GM23338 (cell line): Measurements from ENCODE around the gene FCN1. TPM values are rescaled to one million over a fixed set of nuclear protein-coding genes. Genes with fewer than 3 reads are reported as not detected.

Source experiments
- ATAC-seq: fragments of 200-7000 bp; cut with Tn5 transposase; 3 replicates; pipeline ENCODE4 v1.9.1; 2020
- DNase-seq: peaks from one replicate; pipeline ENCODE4 v3.0.0-alpha.2; 2015; ENCODE audit warnings: low spot score
- H2AFZ ChIP-seq: fragments of 200-600 bp; sonication (generic); 2 replicates; pipeline ENCODE4 v1.8.0; 2016; ENCODE audit warnings: antibody characterized with exemption, mild to moderate bottlenecking, moderate library complexity
- H3F3A ChIP-seq: fragments of 200-600 bp; sonication (generic); replicated peaks from 2 replicates; pipeline ENCODE4 v1.8.0; 2017; ENCODE audit warnings: antibody characterized with exemption, mixed run types, low read depth
- H3K27ac ChIP-seq: fragments of 200-600 bp; sonication (generic); 2 replicates; pipeline ENCODE4 v1.6.1; 2016; ENCODE audit warnings: low read depth
- H3K27me3 ChIP-seq: fragments of 200-600 bp; sonication (generic); 2 replicates; pipeline ENCODE4 v1.8.0; 2016; ENCODE audit warnings: mild to moderate bottlenecking, mixed run types, moderate library complexity; ENCODE audit not compliant: insufficient read depth
- H3K36me3 ChIP-seq: fragments of 200-600 bp; sonication (generic); 2 replicates; pipeline ENCODE4 v1.8.0; 2016; ENCODE audit warnings: mild to moderate bottlenecking; ENCODE audit not compliant: insufficient read depth
- H3K4me1 ChIP-seq: fragments of 200-600 bp; sonication (generic); 2 replicates; pipeline ENCODE4 v1.8.0; 2016; ENCODE audit warnings: mild to moderate bottlenecking, moderate library complexity; ENCODE audit not compliant: insufficient read depth
- H3K4me2 ChIP-seq: fragments of 200-600 bp; sonication (generic); 2 replicates; pipeline ENCODE4 v1.7.1; 2017; ENCODE audit warnings: mixed run types
- H3K4me3 ChIP-seq: fragments of 200-600 bp; sonication (generic); 2 replicates; pipeline ENCODE4 v1.6.1; 2016; ENCODE audit warnings: mixed run types
- H3K79me2 ChIP-seq: fragments of 200-600 bp; sonication (generic); replicated peaks from 2 replicates; pipeline ENCODE4 v1.8.0; 2017; ENCODE audit warnings: mild to moderate bottlenecking; ENCODE audit not compliant: insufficient read depth
- H3K9me2 ChIP-seq: fragments of 200-600 bp; sonication (generic); 2 replicates; pipeline ENCODE4 v1.8.0; 2017; ENCODE audit not compliant: insufficient read depth
- H4K20me1 ChIP-seq: fragments of 200-600 bp; sonication (generic); replicated peaks from 2 replicates; pipeline ENCODE4 v1.8.0; 2017; ENCODE audit warnings: mild to moderate bottlenecking; ENCODE audit not compliant: insufficient read depth
- H3K27ac Mint-ChIP-seq: 2 replicates; pipeline ENCODE4 v1.8.0; 2020; ENCODE audit warnings: inconsistent platforms, mild to moderate bottlenecking, moderate library complexity, mixed read lengths
- H3K27me3 Mint-ChIP-seq: 3 replicates; pipeline ENCODE4 v1.8.0; 2022; ENCODE audit warnings: low read depth, mild to moderate bottlenecking, moderate library complexity, mixed read lengths, inconsistent platforms; ENCODE audit not compliant: insufficient read depth, poor library complexity
- H3K36me3 Mint-ChIP-seq: 3 replicates; pipeline ENCODE4 v1.8.0; 2021; ENCODE audit warnings: low read depth, mild to moderate bottlenecking, inconsistent platforms, moderate library complexity, mixed read lengths
- H3K4me1 Mint-ChIP-seq: 3 replicates; pipeline ENCODE4 v1.8.0; 2020; ENCODE audit warnings: mild to moderate bottlenecking, inconsistent platforms, mixed read lengths
- H3K4me3 Mint-ChIP-seq: 3 replicates; pipeline ENCODE4 v1.8.0; 2021; ENCODE audit warnings: moderate library complexity, mild to moderate bottlenecking, inconsistent platforms, mixed read lengths
- H3K9me3 Mint-ChIP-seq: 3 replicates; pipeline ENCODE4 v1.8.0; 2020; ENCODE audit warnings: moderate library complexity, mild to moderate bottlenecking, inconsistent platforms, mixed read lengths
- NANOG ChIP-seq: IDR thresholded peaks from 2 replicates; pipeline ENCODE4 v1.6.1; 2016; ENCODE audit warnings: antibody characterized with exemption, borderline replicate concordance
- ZNF114 ChIP-seq: fragments of 250-450 bp; sonication (Bioruptor Pico); IDR thresholded peaks from 2 replicates; pipeline ENCODE4 v1.5.0; 2020; ENCODE audit warnings: mild to moderate bottlenecking, moderate library complexity
- ZNF331 ChIP-seq: fragments of 250-450 bp; sonication (Bioruptor Pico); IDR thresholded peaks from 2 replicates; pipeline ENCODE4 v1.5.0; 2020; ENCODE audit warnings: low read depth, mild to moderate bottlenecking, moderate library complexity
- polyA plus RNA-seq: library from polyadenylated mRNA; unstranded; fragments of >200 nt; fragmentation: Nextera tagmentation; extraction: Ambion mirVana; gene quantifications from 2 replicates; pipeline ENCODE4 v1.2.1, GENCODE V29; 2016
- total RNA-seq: library from RNA; depleted of rRNA; stranded (reverse); fragments of >200 nt; shearing (Covaris generic); gene quantifications from 2 replicates; pipeline ENCODE4 v1.2.3, GENCODE V29; 2014
- TF ChIP-seq, protein P1 (sequence below), 2 experiments: fragments of 200-600 bp in 1 of 2; sonication (generic) in 1 of 2; conservative IDR thresholded peaks; 2 replicates each; pipeline versions ENCODE4 v1.5.1 to v1.6.1; 2016 to 2017; ENCODE audit warnings: antibody characterized with exemption in 2 of 2, low read depth in 2 of 2, mild to moderate bottlenecking in 2 of 2, moderate library complexity in 1 of 2
- TF ChIP-seq, protein P2 (sequence below): fragments of 250-450 bp; sonication (Bioruptor Pico); IDR thresholded peaks from 2 replicates; pipeline ENCODE4 v1.5.0; 2020; ENCODE audit warnings: mild to moderate bottlenecking, moderate library complexity

The FCN1 gene
- total and polyA plus RNA-seq, 2 experiments from 2014 or later = not detected

DNA sequence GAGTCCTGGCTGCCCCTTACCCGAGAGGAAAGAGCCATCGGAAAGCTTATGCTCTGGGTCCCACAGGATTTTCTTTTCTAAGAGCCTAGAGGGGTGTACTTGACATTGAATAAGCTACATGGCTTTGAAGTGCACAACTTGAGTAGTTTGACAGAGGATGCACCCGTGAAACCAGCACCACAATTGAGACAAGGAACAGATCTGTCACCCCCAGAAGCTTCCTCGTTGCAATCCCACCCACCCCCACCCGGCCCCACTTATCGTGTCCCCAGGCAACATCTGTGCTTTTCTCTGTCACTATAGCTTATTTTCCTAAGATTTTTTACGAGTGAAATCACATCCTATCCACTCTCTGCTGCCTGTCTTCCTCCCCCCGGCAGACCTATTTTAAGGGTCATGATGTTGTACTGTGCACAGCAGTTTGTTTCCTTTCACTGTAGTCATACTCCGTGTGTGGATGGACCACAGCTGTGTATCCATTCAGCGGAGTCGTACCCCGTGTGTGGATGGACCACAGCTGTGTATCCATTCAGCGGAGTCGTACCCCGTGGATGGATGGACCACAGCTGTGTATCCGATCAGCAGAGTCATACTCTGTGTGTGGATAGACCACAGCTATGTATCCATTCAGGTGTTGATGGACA lies 45.9 kb downstream of the FCN1 start:
- no peak for TF ChIP-seq NANOG
- TF ChIP-seq ZNF114 (CRISPR knock-in tag) = no peak
- TF ChIP-seq ZNF331 (CRISPR knock-in tag) = no peak
- TF ChIP-seq, protein P1, sequence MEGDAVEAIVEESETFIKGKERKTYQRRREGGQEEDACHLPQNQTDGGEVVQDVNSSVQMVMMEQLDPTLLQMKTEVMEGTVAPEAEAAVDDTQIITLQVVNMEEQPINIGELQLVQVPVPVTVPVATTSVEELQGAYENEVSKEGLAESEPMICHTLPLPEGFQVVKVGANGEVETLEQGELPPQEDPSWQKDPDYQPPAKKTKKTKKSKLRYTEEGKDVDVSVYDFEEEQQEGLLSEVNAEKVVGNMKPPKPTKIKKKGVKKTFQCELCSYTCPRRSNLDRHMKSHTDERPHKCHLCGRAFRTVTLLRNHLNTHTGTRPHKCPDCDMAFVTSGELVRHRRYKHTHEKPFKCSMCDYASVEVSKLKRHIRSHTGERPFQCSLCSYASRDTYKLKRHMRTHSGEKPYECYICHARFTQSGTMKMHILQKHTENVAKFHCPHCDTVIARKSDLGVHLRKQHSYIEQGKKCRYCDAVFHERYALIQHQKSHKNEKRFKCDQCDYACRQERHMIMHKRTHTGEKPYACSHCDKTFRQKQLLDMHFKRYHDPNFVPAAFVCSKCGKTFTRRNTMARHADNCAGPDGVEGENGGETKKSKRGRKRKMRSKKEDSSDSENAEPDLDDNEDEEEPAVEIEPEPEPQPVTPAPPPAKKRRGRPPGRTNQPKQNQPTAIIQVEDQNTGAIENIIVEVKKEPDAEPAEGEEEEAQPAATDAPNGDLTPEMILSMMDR (conservative IDR thresholded peaks at IDR 0.05; ENCODE audit: low read depth in 2 of 2) = no peak
- Histone ChIP-seq H3K36me3 (no peaks in the 10 kb centered on the region), H4K20me1 (no peaks in the 10 kb centered on the region), H3K4me3 (no peak overlapping the region), H3K4me1 (no peaks in the 10 kb centered on the region), H2AFZ (no peak overlapping the region), H3K4me2 (no peak overlapping the region), H3K27me3 (no peaks in the 10 kb centered on the region), H3K79me2 (no peaks in the 10 kb centered on the region), H3K9me2 (no peaks in the 10 kb centered on the region), H3K27ac (no peak overlapping the region), H3F3A (no peaks in the 10 kb centered on the region)
- ATAC-seq (no peak), DNase-seq (no peak)
- Mint-ChIP-seq H3K36me3 (no peaks in the 10 kb centered on the region), H3K27me3 (no peaks in the 10 kb centered on the region), H3K4me3 (no peak overlapping the region), H3K9me3 (no peaks in the 10 kb centered on the region), H3K27ac (no peak overlapping the region), H3K4me1 (no peaks in the 10 kb centered on the region)

- Histone ChIP-seq H3K4me1 (no peaks in the 10 kb centered on the region), H3K4me3 (no peak overlapping the region), H2AFZ (0 out of 2 replicates have a peak overlapping the region, but pooled peaks have one; percentile 59), H4K20me1 (no peaks in the 10 kb centered on the region), H3F3A (no peaks in the 10 kb centered on the region), H3K79me2 (no peaks in the 10 kb centered on the region), H3K36me3 (no peaks in the 10 kb centered on the region), H3K9me2 (no peaks in the 10 kb centered on the region), H3K27me3 (no peaks in the 10 kb centered on the region), H3K27ac (no peak overlapping the region), H3K4me2 (no peak overlapping the region)
- H3K9me3 Mint-ChIP-seq = no peaks in the 10 kb centered on the region
- no peak for DNase-seq
- no peak for ATAC-seq
- no peaks in the 10 kb centered on the region for H3K36me3 Mint-ChIP-seq
- no peaks in the 10 kb centered on the region for H3K27me3 Mint-ChIP-seq
- TF ChIP-seq, protein P2, sequence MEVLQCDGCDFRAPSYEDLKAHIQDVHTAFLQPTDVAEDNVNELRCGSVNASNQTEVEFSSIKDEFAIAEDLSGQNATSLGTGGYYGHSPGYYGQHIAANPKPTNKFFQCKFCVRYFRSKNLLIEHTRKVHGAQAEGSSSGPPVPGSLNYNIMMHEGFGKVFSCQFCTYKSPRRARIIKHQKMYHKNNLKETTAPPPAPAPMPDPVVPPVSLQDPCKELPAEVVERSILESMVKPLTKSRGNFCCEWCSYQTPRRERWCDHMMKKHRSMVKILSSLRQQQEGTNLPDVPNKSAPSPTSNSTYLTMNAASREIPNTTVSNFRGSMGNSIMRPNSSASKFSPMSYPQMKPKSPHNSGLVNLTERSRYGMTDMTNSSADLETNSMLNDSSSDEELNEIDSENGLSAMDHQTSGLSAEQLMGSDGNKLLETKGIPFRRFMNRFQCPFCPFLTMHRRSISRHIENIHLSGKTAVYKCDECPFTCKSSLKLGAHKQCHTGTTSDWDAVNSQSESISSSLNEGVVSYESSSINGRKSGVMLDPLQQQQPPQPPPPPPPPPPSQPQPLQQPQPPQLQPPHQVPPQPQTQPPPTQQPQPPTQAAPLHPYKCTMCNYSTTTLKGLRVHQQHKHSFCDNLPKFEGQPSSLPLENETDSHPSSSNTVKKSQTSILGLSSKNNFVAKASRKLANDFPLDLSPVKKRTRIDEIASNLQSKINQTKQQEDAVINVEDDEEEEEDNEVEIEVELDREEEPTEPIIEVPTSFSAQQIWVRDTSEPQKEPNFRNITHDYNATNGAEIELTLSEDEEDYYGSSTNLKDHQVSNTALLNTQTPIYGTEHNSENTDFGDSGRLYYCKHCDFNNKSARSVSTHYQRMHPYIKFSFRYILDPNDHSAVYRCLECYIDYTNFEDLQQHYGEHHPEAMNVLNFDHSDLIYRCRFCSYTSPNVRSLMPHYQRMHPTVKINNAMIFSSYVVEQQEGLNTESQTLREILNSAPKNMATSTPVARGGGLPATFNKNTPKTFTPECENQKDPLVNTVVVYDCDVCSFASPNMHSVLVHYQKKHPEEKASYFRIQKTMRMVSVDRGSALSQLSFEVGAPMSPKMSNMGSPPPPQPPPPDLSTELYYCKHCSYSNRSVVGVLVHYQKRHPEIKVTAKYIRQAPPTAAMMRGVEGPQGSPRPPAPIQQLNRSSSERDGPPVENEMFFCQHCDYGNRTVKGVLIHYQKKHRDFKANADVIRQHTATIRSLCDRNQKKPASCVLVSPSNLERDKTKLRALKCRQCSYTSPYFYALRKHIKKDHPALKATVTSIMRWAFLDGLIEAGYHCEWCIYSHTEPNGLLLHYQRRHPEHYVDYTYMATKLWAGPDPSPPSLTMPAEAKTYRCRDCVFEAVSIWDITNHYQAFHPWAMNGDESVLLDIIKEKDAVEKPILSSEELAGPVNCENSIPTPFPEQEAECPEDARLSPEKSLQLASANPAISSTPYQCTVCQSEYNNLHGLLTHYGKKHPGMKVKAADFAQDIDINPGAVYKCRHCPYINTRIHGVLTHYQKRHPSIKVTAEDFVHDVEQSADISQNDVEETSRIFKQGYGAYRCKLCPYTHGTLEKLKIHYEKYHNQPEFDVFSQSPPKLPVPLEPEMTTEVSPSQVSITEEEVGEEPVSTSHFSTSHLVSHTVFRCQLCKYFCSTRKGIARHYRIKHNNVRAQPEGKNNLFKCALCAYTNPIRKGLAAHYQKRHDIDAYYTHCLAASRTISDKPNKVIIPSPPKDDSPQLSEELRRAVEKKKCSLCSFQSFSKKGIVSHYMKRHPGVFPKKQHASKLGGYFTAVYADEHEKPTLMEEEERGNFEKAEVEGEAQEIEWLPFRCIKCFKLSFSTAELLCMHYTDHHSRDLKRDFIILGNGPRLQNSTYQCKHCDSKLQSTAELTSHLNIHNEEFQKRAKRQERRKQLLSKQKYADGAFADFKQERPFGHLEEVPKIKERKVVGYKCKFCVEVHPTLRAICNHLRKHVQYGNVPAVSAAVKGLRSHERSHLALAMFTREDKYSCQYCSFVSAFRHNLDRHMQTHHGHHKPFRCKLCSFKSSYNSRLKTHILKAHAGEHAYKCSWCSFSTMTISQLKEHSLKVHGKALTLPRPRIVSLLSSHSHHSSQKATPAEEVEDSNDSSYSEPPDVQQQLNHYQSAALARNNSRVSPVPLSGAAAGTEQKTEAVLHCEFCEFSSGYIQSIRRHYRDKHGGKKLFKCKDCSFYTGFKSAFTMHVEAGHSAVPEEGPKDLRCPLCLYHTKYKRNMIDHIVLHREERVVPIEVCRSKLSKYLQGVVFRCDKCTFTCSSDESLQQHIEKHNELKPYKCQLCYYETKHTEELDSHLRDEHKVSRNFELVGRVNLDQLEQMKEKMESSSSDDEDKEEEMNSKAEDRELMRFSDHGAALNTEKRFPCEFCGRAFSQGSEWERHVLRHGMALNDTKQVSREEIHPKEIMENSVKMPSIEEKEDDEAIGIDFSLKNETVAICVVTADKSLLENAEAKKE = no peak
- H3K4me1 Mint-ChIP-seq = no peaks in the 10 kb centered on the region
- no peak overlapping the region for H3K27ac Mint-ChIP-seq
- H3K4me3 Mint-ChIP-seq = no peak overlapping the region
Measured at GRCh38 chr9:134870746-134871662, 46.7 kb downstream of the FCN1 start.
